ENCODE measurements around the gene NEDD9. TPM values are rescaled to one million over a fixed set of nuclear protein-coding genes. Genes with fewer than 3 reads are reported as not detected.

Gene NEDD9
- total and polyA plus RNA-seq, 2 of the 13 experiments (the other 11 are each of a cell fraction or from before 2014, with no cell fraction given) = 27.1 to 389 TPM

- TF ChIP-seq TEAD3 (CRISPR knock-in tag; optimal IDR thresholded peaks at IDR 0.05; ENCODE audit: borderline replicate concordance) = peak; percentile 97
- peak; percentile 46; the same call in 1 of the 2 replicates for TF ChIP-seq NFYC (CRISPR knock-in tag; IDR thresholded peaks at IDR 0.05)
- peak; percentile 99 for TF ChIP-seq RBM22 (optimal IDR thresholded peaks at IDR 0.05; ENCODE audit: low read length)
- TF ChIP-seq ZNF562 (CRISPR knock-in tag; IDR thresholded peaks at IDR 0.05; ENCODE audit: borderline replicate concordance) = no peak
- peak; percentile 89 to 95 for TF ChIP-seq MAFK (conservative IDR thresholded peaks at IDR 0.05 in 1 of 2, IDR thresholded peaks at IDR 0.05 in 1 of 2; ENCODE audit: low read length in 2 of 2)
- peak; percentile 73 for TF ChIP-seq CREB1 (IDR thresholded peaks at IDR 0.05)
- TF ChIP-seq CREB1 (CRISPR knock-in tag; IDR thresholded peaks at IDR 0.05) = peak; percentile 90
- 0 out of 2 replicates have a peak, but pooled peaks have one; percentile 33 for TF ChIP-seq HOXA3 (CRISPR knock-in tag; IDR thresholded peaks at IDR 0.05)
- no peak for TF ChIP-seq ZNF510 (CRISPR knock-in tag; IDR thresholded peaks at IDR 0.05; ENCODE audit: low read depth)
- TF ChIP-seq FOXO1 (CRISPR knock-in tag; IDR thresholded peaks at IDR 0.05) = peak; percentile 82; the same call in 1 of the 2 replicates
- 0 out of 2 replicates have a peak, but pooled peaks have one; percentile 38 for TF ChIP-seq DMAP1 (CRISPR knock-in tag; IDR thresholded peaks at IDR 0.05)
- peak; percentile 85 for TF ChIP-seq SMAD3 (CRISPR knock-in tag; IDR thresholded peaks at IDR 0.05)
- peak; percentile 68 for TF ChIP-seq PAXIP1 (CRISPR knock-in tag; conservative IDR thresholded peaks at IDR 0.05)
- peak; percentile 46; the same call in 1 of the 2 replicates for TF ChIP-seq NR2C2 (CRISPR knock-in tag; IDR thresholded peaks at IDR 0.05; ENCODE audit: borderline replicate concordance)
- TF ChIP-seq, protein P1, sequence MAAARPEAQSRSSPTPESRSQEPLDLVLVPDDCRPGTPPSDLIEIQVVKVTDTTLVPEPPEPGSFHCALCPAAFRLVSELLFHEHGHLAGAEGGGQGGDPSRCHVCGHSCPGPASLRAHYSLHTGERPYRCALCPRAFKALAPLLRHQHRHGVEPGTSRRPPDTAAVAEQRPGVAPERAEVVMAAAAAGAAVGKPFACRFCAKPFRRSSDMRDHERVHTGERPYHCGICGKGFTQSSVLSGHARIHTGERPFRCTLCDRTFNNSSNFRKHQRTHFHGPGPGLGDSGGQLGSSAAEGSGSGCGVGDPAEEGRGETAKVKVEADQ (CRISPR knock-in tag; IDR thresholded peaks at IDR 0.05; ENCODE audit: borderline replicate concordance) = 0 out of 2 replicates have a peak, but pooled peaks have one; percentile 59
- peak; percentile 79 for TF ChIP-seq CREM (IDR thresholded peaks at IDR 0.05)
- no peak for TF ChIP-seq CREM (CRISPR knock-in tag; IDR thresholded peaks at IDR 0.05)
- TF ChIP-seq PAX8 (CRISPR knock-in tag; IDR thresholded peaks at IDR 0.05; ENCODE audit: borderline replicate concordance) = no peak
- no peak for TF ChIP-seq SMAD9 (CRISPR knock-in tag; IDR thresholded peaks at IDR 0.05)
- 0 out of 2 replicates have a peak, but pooled peaks have one; percentile 34 for TF ChIP-seq PHF21A (CRISPR knock-in tag; IDR thresholded peaks at IDR 0.05)
- peak; percentile 23; the same call in 1 of the 2 replicates for TF ChIP-seq KDM2A (CRISPR knock-in tag; IDR thresholded peaks at IDR 0.05; ENCODE audit: borderline replicate concordance, low read depth)
- TF ChIP-seq BCL6 (CRISPR knock-in tag; IDR thresholded peaks at IDR 0.05) = peak; percentile 99
- TF ChIP-seq LCORL (IDR thresholded peaks at IDR 0.05) = peak; percentile 57; the same call in 1 of the 2 replicates
- TF ChIP-seq LCORL (CRISPR knock-in tag; IDR thresholded peaks at IDR 0.05) = no peak
- peak; percentile 41; the same call in 1 of the 2 replicates for TF ChIP-seq GABPB1 (CRISPR knock-in tag; IDR thresholded peaks at IDR 0.05)
- peak; percentile 63 for TF ChIP-seq NFIC (IDR thresholded peaks at IDR 0.05; ENCODE audit: low read length)
- TF ChIP-seq ISL2 (CRISPR knock-in tag; IDR thresholded peaks at IDR 0.05) = peak; percentile 54; the same call in 1 of the 2 replicates
- peak; percentile 100 for TF ChIP-seq FOSL2 (CRISPR knock-in tag; IDR thresholded peaks at IDR 0.05)
- peak; percentile 59; the same call in 1 of the 2 replicates for TF ChIP-seq SMC3 (IDR thresholded peaks at IDR 0.05; ENCODE audit: low read length)
Measured at GRCh38 chr6:11207199-11207968, 25.1 kb downstream of the NEDD9 start (continued).

Data from HepG2 (cell line).